ENCODE results near the gene C1orf159. TPM values are rescaled to one million over a fixed set of nuclear protein-coding genes. Genes with fewer than 3 reads are reported as not detected.

The C1orf159 gene
- total and polyA plus RNA-seq, 4 donors: 3.9 to 7.0 (median 4.7) TPM

- WGBS: 93% methylated on average over 57 of the region's 57 CpGs
- Histone ChIP-seq H3K9me3 (ENCODE audit: control insufficient read depth in 4 of 4, low read length in 3 of 4) (no peaks in the 10 kb centered on the region), H3K27me3 (ENCODE audit: control insufficient read depth in 4 of 4, insufficient read depth in 4 of 4, low read length in 3 of 4) (no peaks in the 10 kb centered on the region), H3K4me3 (ENCODE audit: low read depth in 1 of 3, low read length in 3 of 3) (no peak overlapping the region), H3K36me3 (ENCODE audit: control insufficient read depth in 4 of 4, insufficient read depth in 3 of 4, low read depth in 1 of 4, low read length in 3 of 4) (peaks cover 0 to 35% (median 6%) of the 10 kb centered on the region in 4 donors), H3K4me1 (ENCODE audit: control insufficient read depth in 4 of 4, insufficient read depth in 4 of 4, low read length in 3 of 4) (no peaks in the 10 kb centered on the region), H3K27ac (ENCODE audit: low read depth in 1 of 2, low read length in 2 of 2) (no peak overlapping the region), H3K9ac (ENCODE audit: low read depth in 1 of 2, low read length in 2 of 2) (no peak overlapping the region)
- no peak for TF ChIP-seq HNF4G (IDR thresholded peaks at IDR 0.05)
- TF ChIP-seq FOXA1 (IDR thresholded peaks at IDR 0.05): no peak
- TF ChIP-seq NR2F2 (IDR thresholded peaks at IDR 0.05): no peak
- no peak for TF ChIP-seq JUND (IDR thresholded peaks at IDR 0.05)
- no peak for TF ChIP-seq RXRA (IDR thresholded peaks at IDR 0.05)
- TF ChIP-seq REST (IDR thresholded peaks at IDR 0.05): no peak
- TF ChIP-seq CTCF (IDR thresholded peaks at IDR 0.05; ENCODE audit: low read depth, low read length, missing input control): no peak
- TF ChIP-seq YY1 (IDR thresholded peaks at IDR 0.05): no peak
- no peak for TF ChIP-seq GABPA (IDR thresholded peaks at IDR 0.05 in 1 of 2, conservative IDR thresholded peaks at IDR 0.05 in 1 of 2)
- TF ChIP-seq FOXA2 (IDR thresholded peaks at IDR 0.05): no peak
- TF ChIP-seq SP1 (IDR thresholded peaks at IDR 0.05): no peak
- TF ChIP-seq ZBTB33 (IDR thresholded peaks at IDR 0.05): no peak
- TF ChIP-seq RAD21 (IDR thresholded peaks at IDR 0.05): no peak
- TF ChIP-seq MAX (IDR thresholded peaks at IDR 0.05): no peak
- no peak for TF ChIP-seq HNF4A (conservative IDR thresholded peaks at IDR 0.05)
- no peak for DNase-seq (ENCODE audit: low spot score)
Measured at GRCh38 chr1:1049318-1050165, 66.3 kb downstream of the C1orf159 start.

GRCh38 chr1:1048765-1049164 lies 67.1 kb downstream of the C1orf159 start:
- DNase-seq (ENCODE audit: low spot score): no peak
- Histone ChIP-seq H3K4me3 (ENCODE audit: low read depth in 1 of 3, low read length in 3 of 3) (no peak overlapping the region), H3K27me3 (ENCODE audit: control insufficient read depth in 4 of 4, insufficient read depth in 4 of 4, low read length in 3 of 4) (no peaks in the 10 kb centered on the region), H3K9me3 (ENCODE audit: control insufficient read depth in 4 of 4, low read length in 3 of 4) (no peaks in the 10 kb centered on the region), H3K27ac (ENCODE audit: low read depth in 1 of 2, low read length in 2 of 2) (no peak overlapping the region), H3K4me1 (ENCODE audit: control insufficient read depth in 4 of 4, insufficient read depth in 4 of 4, low read length in 3 of 4) (no peaks in the 10 kb centered on the region), H3K9ac (ENCODE audit: low read depth in 1 of 2, low read length in 2 of 2) (no peak overlapping the region), H3K36me3 (ENCODE audit: control insufficient read depth in 4 of 4, insufficient read depth in 3 of 4, low read depth in 1 of 4, low read length in 3 of 4) (peaks cover 0 to 31% (median 9%) of the 10 kb centered on the region in 4 donors)
- TF ChIP-seq FOXA2 (IDR thresholded peaks at IDR 0.05) (no peak), ZBTB33 (IDR thresholded peaks at IDR 0.05) (no peak)
- WGBS: 90% methylated on average over 28 of the region's 28 CpGs

Data from liver (tissue), 9 donors.